Mesendoderm (in vitro differentiated cells): Measurements from ENCODE around the gene CYFIP2.

Source experiments
- DNase-seq: peaks from one replicate; pipeline ENCODE4 v3.0.0; 2013
- H2AK5ac ChIP-seq: 2 replicates; pipeline ENCODE4 v1.6.1; 2013; ENCODE audit warnings: low read length, inconsistent platforms
- H2BK120ac ChIP-seq: 2 replicates; pipeline ENCODE4 v1.6.1; 2013; ENCODE audit warnings: low read depth, mild to moderate bottlenecking, low read length, moderate library complexity, mixed read lengths
- H2BK15ac ChIP-seq: replicated peaks from 2 replicates; pipeline ENCODE4 v1.6.1; 2013; ENCODE audit warnings: low read depth, mild to moderate bottlenecking, moderate library complexity
- H2BK5ac ChIP-seq: 2 replicates; pipeline ENCODE4 v1.6.1; 2013; ENCODE audit warnings: low read length, inconsistent platforms
- H3K18ac ChIP-seq: 2 replicates; pipeline ENCODE4 v1.6.1; 2013; ENCODE audit warnings: mild to moderate bottlenecking, low read length, mixed read lengths
- H3K23ac ChIP-seq: one replicate; pipeline ENCODE4 v1.6.1; 2013; ENCODE audit warnings: low read length
- H3K27ac ChIP-seq: 2 replicates; pipeline ENCODE4 v1.5.1; 2013; ENCODE audit warnings: low read depth, mild to moderate bottlenecking, inconsistent platforms, low read length, moderate library complexity
- H3K27me3 ChIP-seq: 2 replicates; pipeline ENCODE4 v1.6.1; 2013; ENCODE audit warnings: low read length, control low read depth, mild to moderate bottlenecking, inconsistent platforms; ENCODE audit not compliant: insufficient read depth, poor library complexity
- H3K36me3 ChIP-seq: 2 replicates; pipeline ENCODE4 v1.6.1; 2013; ENCODE audit warnings: low read length, inconsistent platforms; ENCODE audit not compliant: control insufficient read depth, insufficient read depth
- H3K4ac ChIP-seq: one replicate; pipeline ENCODE4 v1.6.1; 2013; ENCODE audit warnings: low read depth, mild to moderate bottlenecking, low read length, moderate library complexity
- H3K4me1 ChIP-seq: 2 replicates; pipeline ENCODE4 v1.6.1; 2013; ENCODE audit warnings: low read depth, low read length, inconsistent platforms; ENCODE audit not compliant: control insufficient read depth
- H3K4me2 ChIP-seq: 2 replicates; pipeline ENCODE4 v1.6.1; 2013; ENCODE audit warnings: low read length
- H3K4me3 ChIP-seq: 2 replicates; pipeline ENCODE4 v1.5.1; 2013; ENCODE audit warnings: mild to moderate bottlenecking, low read length
- H3K56ac ChIP-seq: one replicate; pipeline ENCODE4 v1.6.1; 2013; ENCODE audit warnings: low read length
- H3K79me1 ChIP-seq: 2 replicates; pipeline ENCODE4 v1.6.1; 2013; ENCODE audit warnings: low read length, inconsistent platforms
- H3K79me2 ChIP-seq: 2 replicates; pipeline ENCODE4 v1.6.1; 2013; ENCODE audit warnings: mild to moderate bottlenecking, low read length; ENCODE audit not compliant: control insufficient read depth, insufficient read depth
- H3K9ac ChIP-seq: 2 replicates; pipeline ENCODE4 v1.6.1; 2013; ENCODE audit warnings: low read length, inconsistent platforms
- H4K5ac ChIP-seq: one replicate; pipeline ENCODE4 v1.6.1; 2013; ENCODE audit warnings: low read length
- H4K8ac ChIP-seq: one replicate; pipeline ENCODE4 v1.6.1; 2013; ENCODE audit warnings: low read depth, mild to moderate bottlenecking, control low read depth, low read length, moderate library complexity
- WGBS: extraction: QIAGEN DNeasy Blood & Tissue Kit; methylation state at CpG from one replicate; pipeline ENCODE4 v1.1.7; 2013; ENCODE audit warnings: low lambda C conversion rate, missing lambda C conversion rate; ENCODE audit not compliant: insufficient coverage; ENCODE audit errors: extremely low coverage; 5-methylcytosine and 5-hydroxymethylcytosine counted together

Gene CYFIP2

GRCh38 chr5:157342822-157343402, 77.0 kb downstream of the CYFIP2 start:
- Histone ChIP-seq H2BK120ac (no peak overlapping the region), H2BK15ac (no peak overlapping the region), H3K9ac (no peak overlapping the region), H3K4ac (no peak overlapping the region), H3K4me2 (no peak overlapping the region), H3K4me1 (no peaks in the 10 kb centered on the region), H3K79me1 (no peaks in the 10 kb centered on the region), H3K23ac (no peak overlapping the region), H4K8ac (no peak overlapping the region), H3K56ac (no peak overlapping the region), H3K18ac (no peak overlapping the region), H4K5ac (no peak overlapping the region), H3K4me3 (no peak overlapping the region), H3K27me3 (no peaks in the 10 kb centered on the region), H3K79me2 (no peaks in the 10 kb centered on the region), H3K27ac (no peak overlapping the region), H2BK5ac (no peak overlapping the region), H3K36me3 (no peaks in the 10 kb centered on the region), H2AK5ac (no peak overlapping the region)
- DNase-seq, result peak; percentile 65
- WGBS, result no CpG with 5 or more reads among the region's 16 CpGs

GRCh38 chr5:157343842-157344790, 78.2 kb downstream of the CYFIP2 start:
- no peaks in the 10 kb centered on the region for H3K27me3 ChIP-seq
- peak overlapping the region; percentile 43 for H4K8ac ChIP-seq
- no peak overlapping the region for H4K5ac ChIP-seq
- no peak overlapping the region for H2AK5ac ChIP-seq
- no peak overlapping the region for H3K4me2 ChIP-seq
- DNase-seq, result no peak
- H2BK15ac ChIP-seq, result no peak overlapping the region
- no peaks in the 10 kb centered on the region for H3K79me2 ChIP-seq
- no peaks in the 10 kb centered on the region for H3K4me1 ChIP-seq
- no peaks in the 10 kb centered on the region for H3K36me3 ChIP-seq
- H3K79me1 ChIP-seq, result no peaks in the 10 kb centered on the region
- H3K4ac ChIP-seq, result no peak overlapping the region
- WGBS, result no CpG with 5 or more reads among the region's 14 CpGs
- no peak overlapping the region for H3K56ac ChIP-seq
- no peak overlapping the region for H3K4me3 ChIP-seq
- H2BK5ac ChIP-seq, result no peak overlapping the region
- no peak overlapping the region for H3K27ac ChIP-seq
- H2BK120ac ChIP-seq, result no peak overlapping the region
- no peak overlapping the region for H3K18ac ChIP-seq
- H3K9ac ChIP-seq, result no peak overlapping the region
- H3K23ac ChIP-seq, result no peak overlapping the region

- DNase-seq, result no peak
- Histone ChIP-seq H3K4me1 (no peaks in the 10 kb centered on the region), H2BK5ac (no peak overlapping the region), H3K4me3 (no peak overlapping the region), H4K8ac (no peak overlapping the region), H3K23ac (no peak overlapping the region), H3K36me3 (no peaks in the 10 kb centered on the region), H2BK120ac (no peak overlapping the region), H2AK5ac (no peak overlapping the region), H3K79me2 (no peaks in the 10 kb centered on the region), H3K18ac (no peak overlapping the region), H3K27me3 (no peaks in the 10 kb centered on the region), H3K4ac (no peak overlapping the region), H3K9ac (no peak overlapping the region), H3K27ac (no peak overlapping the region), H3K79me1 (no peaks in the 10 kb centered on the region), H3K56ac (no peak overlapping the region), H2BK15ac (no peak overlapping the region), H3K4me2 (no peak overlapping the region), H4K5ac (no peak overlapping the region)
- WGBS, result 100% methylated on average over 2 of the region's 7 CpGs
These were observed 79.1 kb downstream of the CYFIP2 start for GRCh38 chr5:157345067-157345466.

DNA sequence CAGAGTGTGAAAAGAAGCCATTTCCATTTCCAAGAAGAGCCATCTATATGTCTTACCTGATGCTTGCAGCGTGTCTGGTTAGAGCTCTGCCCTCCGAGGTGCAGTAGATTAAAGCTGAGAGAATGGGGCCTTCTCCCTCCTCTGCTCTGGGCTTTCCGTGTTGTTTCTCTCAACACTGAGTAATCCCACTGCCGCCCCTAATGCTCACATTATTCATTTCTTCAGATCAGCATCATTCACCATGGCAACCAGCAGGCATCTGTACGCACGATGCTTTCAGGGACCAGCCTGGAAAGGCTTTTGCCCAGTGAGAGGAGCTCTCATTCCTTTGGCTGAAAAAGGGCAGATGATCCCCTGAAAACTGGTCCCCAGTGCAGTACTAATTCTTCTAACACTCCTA, 79.6 kb downstream of the CYFIP2 start:
- H3K27me3 ChIP-seq, result no peaks in the 10 kb centered on the region
- H4K5ac ChIP-seq, result no peak overlapping the region
- H3K23ac ChIP-seq, result no peak overlapping the region
- no peak overlapping the region for H3K18ac ChIP-seq
- H2BK15ac ChIP-seq, result no peak overlapping the region
- H3K79me2 ChIP-seq, result no peaks in the 10 kb centered on the region
- no peak overlapping the region for H2AK5ac ChIP-seq
- H2BK120ac ChIP-seq, result no peak overlapping the region
- no peak overlapping the region for H3K4me3 ChIP-seq
- no peak overlapping the region for H2BK5ac ChIP-seq
- no peaks in the 10 kb centered on the region for H3K36me3 ChIP-seq
- H3K9ac ChIP-seq, result no peak overlapping the region
- H3K79me1 ChIP-seq, result no peaks in the 10 kb centered on the region
- H3K4me2 ChIP-seq, result no peak overlapping the region
- no peak overlapping the region for H3K27ac ChIP-seq
- no peak overlapping the region for H4K8ac ChIP-seq
- no peak for DNase-seq
- H3K4ac ChIP-seq, result no peak overlapping the region
- no peaks in the 10 kb centered on the region for H3K4me1 ChIP-seq
- no peak overlapping the region for H3K56ac ChIP-seq
- no CpG with 5 or more reads among the region's 6 CpGs for WGBS

DNA sequence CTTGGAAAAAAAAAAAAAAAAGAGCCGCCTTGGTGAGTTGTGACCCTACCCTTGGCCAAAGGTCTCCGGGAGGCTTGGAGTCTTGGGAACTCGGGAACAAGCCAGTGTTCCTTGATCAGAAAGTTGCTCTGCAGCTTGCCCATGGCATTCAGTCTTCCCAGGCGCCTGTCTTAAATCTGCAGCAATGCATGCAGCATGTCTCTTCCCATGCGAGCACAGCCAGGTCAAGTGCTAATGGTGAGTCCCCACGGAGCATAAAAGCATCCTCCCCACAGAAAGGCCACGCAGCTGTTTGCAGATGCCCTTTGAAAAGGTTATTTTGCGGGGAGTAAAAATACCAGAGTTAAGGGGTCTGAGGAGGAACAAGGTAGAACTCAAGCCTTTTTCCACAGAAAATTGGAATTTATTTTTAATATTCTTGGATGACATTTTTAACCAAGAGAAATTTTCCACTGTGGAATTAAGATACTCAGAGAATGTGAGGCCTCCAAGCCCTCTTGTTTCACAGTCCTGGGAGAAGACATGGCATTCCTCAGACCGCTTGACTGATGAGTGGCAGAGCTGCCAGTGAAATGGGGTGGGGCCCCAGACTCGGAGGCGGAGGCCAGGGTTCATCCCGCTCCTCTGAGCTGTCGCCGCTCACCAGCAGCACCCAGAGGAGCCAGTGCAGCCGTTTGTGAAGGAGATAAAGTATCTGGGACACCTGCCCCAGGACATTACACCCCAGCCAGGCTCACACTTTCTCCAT, 81.6 kb downstream of the CYFIP2 start:
- Histone ChIP-seq H2BK120ac (no peak overlapping the region), H3K18ac (no peak overlapping the region), H3K79me2 (no peaks in the 10 kb centered on the region), H3K9ac (no peak overlapping the region), H3K4me3 (no peak overlapping the region), H3K27me3 (no peaks in the 10 kb centered on the region), H3K79me1 (no peaks in the 10 kb centered on the region), H3K56ac (no peak overlapping the region), H3K27ac (no peak overlapping the region), H3K4me1 (no peaks in the 10 kb centered on the region), H2BK15ac (no peak overlapping the region), H3K36me3 (no peaks in the 10 kb centered on the region), H3K23ac (no peak overlapping the region), H4K8ac (no peak overlapping the region), H3K4me2 (no peak overlapping the region), H2BK5ac (no peak overlapping the region), H3K4ac (no peak overlapping the region), H2AK5ac (no peak overlapping the region), H4K5ac (no peak overlapping the region)
- WGBS, result no CpG with 5 or more reads among the region's 15 CpGs
- no peak for DNase-seq
